HG03025 (cell line): ENCODE results near the gene TRIM40.

ENCODE experiments used
- ATAC-seq: cut with Tn5 transposase; IDR thresholded peaks from one replicate; pipeline ENCODE4 v1.9.1; 2021; ENCODE audit warnings: mild to moderate bottlenecking, moderate library complexity; ENCODE audit not compliant: unreplicated experiment, low FRiP score

The TRIM40 gene, protein sequence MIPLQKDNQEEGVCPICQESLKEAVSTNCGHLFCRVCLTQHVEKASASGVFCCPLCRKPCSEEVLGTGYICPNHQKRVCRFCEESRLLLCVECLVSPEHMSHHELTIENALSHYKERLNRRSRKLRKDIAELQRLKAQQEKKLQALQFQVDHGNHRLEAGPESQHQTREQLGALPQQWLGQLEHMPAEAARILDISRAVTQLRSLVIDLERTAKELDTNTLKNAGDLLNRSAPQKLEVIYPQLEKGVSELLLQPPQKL

DNA sequence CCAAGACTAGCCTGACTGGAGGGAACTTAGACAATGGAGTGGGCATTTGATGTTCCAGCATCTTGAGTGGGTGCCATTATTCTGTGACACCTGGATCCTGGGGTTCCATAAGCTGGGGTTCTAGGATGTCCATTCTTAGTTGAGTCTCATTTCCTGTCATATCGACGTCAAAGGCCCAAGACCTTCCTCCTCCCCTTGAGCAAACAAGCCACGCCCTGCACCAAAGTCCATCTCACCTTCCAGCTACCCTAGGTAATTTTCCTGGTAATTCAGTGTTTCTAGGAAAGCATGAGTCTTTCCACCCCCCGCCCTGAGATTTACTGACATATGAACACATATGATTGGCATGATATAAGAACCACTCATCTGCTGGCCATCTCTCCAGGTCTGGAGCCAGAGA lies at the start of gene TRIM40:
TRIM40 (plus strand) TSS at position 384 of the 400 bp plus-strand sequence. CDS start 897 bp downstream, outside the sequence.
- no peak for ATAC-seq

DNA sequence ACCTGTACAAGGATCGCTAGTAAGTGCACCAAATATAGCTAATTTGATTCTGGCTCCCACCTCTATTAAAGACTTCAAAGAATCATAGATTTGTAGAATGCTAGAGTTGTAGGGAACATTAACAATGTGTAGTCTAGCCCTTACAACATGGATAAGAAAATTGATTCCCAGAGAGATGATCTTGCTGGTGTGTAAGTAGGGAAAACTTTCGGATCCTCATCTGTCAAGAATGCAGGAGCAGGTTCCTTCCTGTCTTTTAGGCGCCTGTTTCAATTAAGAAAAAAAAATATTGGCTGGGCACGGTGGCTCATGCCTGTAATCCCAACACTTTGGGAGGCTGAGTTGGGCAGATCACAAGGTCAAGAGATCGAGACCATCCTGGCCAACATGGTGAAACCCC lies 48.1 kb upstream of the TRIM40 start:
- ATAC-seq = no peak

DNA sequence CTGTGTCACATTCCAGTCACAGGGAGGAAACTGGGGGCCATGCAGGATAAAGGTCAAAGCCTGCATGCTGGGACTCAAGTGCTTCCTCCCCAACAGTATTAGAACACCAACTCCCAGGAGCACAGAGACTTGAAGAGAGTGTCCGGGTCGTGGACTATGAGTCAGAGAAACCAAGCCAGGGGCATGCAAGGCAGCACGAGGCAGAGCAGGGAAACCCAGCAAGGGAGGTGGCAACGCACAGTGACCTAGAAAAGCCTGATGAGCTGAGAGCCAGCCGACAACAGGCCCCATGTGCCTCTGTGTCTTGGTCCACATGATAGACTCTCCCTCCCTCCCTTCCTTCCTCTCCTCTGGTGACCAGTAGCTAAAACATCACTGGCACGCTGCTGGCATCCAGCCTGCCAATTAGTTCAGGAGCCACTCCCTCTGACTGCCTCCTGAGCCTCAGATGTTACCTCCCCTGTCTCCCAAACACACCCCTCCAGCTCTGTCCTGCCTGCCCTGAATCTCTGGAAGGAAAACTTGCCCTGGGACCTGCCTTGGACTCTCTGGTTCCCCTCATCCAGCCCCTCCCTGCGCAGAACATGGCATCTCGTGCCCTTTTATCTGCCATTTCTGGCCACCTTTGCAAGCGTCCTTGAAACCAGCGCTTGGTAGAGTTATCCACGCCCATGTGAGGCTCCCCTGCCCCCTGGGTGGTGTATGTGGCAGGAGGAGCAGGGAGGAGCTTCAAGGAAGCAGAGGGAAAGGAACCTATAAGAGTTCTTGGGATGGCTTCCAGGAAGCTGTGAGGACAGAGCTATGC lies 44.2 kb upstream of the TRIM40 start:
- no peak for ATAC-seq

DNA sequence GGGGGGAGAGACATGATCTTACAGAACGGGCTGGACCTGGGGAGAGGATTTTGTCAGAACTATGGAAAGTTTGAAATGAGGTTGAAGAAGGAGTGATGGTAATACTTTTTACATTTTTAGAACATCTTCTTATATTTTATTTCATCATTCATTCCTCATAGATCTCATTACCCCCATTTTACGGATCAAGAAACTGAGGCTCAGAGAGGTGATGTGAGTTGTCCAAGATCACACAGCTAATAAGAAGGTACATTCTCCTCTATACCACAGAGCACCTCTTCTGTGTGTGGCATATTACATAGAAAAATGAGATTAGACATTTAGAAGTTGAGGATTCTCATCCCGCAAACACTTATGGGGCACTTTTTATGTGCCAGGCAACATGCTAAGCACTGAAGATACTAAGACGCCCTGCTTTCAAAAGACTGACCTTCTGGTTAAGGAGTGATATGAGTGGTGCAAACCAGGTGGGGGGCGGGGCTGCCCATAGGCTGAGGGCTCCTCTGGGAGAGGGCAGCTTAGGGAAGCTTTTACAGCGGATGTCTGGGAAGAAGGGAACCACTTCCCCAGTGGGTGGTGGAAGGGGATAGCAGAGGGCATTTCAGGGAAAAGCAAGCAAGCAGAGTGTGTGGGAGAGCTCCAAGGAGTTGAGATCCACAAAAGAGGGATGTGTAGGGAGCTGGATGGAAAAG lies 42.9 kb upstream of the TRIM40 start:
- ATAC-seq = no peak

GRCh38 chr6:30093951-30094661 lies 41.8 kb upstream of the TRIM40 start:
- ATAC-seq = no peak

DNA sequence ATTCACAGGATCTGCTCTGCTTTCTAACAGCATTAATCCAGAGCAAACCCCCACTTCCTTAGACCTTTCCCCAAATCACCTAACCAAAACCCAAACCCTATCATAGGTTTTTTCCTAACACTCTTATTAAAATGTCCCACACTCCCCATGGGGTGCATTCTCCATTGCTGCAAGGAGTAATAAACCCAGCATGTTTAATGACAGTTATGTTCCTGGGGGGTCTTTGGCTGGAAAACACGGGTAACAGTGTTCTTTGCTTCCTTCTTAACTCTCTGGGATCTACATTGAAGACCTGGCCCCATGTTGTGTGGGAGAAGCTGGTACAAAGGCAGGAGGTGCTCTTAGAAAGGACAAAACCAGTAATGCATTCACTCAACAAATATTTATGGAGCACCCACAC lies 39.1 kb upstream of the TRIM40 start:
- no peak for ATAC-seq

- no peak for ATAC-seq
Measured at GRCh38 chr6:30097902-30098768, 37.8 kb upstream of the TRIM40 start.

DNA sequence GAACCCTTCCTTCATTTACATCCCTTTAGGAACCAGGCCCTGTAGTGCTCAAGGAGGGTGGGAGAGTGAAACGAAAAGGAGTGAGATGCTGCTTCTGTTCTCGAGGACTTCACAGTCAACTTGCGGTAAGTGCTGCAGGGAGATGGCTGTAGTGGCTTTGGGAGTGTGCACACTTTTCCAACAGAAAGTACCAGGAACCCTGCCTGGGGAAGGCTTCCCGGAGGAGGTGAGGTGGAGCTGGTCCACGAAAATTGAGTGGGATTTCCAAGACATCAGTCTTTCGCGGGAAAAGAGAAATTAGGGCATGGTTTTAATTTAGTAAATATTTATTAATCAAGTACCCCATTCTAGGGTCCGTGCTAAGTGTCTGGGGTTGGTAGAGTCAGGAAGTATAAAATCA lies 35.8 kb upstream of the TRIM40 start:
- ATAC-seq = no peak

DNA sequence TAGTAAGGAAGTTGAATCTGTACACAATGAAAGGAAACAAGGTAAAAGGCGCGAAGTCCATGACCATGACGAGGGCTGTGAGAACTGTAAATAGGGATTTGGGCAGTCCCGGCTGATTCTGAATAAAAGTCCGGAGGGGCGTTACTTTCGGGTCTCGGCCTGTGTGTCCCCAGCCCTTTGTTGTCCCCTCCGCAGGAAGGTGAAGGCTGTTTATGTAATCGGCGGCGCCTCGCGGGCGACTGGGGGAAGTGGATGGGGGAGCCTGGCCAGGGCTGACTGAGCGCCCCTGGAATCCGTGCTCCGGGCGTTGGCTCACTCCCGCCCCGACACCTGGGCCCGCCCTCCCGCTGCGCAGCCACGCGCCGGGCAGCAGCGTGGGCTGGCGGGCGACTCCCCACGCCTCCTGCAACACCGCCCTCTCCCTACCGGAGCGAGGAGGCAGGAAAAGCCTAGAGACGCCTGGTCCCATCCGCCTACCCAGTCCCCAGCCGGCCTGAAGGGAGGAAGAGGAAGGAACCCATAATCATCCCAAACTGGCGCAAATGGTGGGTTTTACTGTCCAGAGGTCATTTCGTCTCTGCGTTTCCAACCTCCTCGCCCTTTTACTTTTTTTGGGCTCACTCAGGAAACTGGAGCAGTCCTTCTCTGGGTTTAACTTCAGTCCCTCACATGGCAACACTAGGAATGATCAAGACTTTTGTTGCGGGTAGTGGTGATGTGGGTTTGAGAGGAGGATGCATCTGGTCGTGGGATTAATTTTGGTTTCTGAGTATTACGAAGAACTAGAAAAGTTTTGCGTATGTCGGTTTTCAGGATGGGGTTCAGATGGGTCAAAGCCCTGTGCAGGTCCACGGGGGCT lies 35.1 kb upstream of the TRIM40 start:
- ATAC-seq = no peak

DNA sequence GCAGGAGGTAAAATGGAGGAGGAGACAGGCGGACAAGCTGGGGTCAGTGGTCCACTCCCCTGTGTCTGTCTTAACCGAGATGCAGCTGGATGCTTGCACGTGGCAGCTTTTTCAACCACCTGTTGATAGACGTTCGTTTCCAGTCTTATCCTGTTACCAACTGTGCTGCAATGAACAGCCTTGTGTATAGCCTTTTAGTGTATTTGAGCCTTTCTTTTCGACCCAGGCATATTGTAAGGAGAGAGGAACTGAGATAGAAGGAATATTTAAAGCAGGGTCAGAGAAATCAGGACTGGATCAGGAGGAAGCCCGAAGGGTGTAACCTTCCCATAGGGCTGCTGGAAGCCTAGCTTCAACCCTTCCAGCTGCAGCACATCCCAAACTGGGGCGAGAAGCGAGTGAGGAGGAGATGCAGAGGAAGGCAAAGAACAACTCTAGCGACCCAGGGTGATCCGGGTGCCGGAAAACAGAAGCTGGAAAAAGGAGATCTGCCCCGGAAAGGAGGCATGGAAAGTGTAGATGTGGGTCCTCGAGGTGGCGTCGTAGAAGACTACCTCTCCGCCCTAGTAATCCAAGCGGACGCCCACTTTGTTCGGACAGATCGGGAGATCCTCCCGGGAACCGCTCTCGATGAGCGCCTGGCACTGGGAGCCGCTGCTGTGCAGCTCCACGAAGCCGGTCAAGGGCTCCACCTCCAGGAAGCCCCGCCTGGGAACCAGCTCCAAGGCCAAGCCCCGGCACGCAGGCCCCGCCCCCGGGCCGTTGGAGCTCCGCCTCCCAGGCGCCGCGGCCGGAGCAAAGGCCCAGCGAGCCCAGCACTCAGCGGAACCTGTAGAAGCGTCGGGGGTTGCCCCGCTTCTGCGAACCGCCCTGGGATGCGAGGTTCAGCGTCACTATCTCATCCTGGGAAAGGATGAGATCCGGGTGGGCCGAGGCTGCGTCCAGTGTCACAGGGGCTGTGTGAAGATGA lies 34.2 kb upstream of the TRIM40 start:
- ATAC-seq = no peak

DNA sequence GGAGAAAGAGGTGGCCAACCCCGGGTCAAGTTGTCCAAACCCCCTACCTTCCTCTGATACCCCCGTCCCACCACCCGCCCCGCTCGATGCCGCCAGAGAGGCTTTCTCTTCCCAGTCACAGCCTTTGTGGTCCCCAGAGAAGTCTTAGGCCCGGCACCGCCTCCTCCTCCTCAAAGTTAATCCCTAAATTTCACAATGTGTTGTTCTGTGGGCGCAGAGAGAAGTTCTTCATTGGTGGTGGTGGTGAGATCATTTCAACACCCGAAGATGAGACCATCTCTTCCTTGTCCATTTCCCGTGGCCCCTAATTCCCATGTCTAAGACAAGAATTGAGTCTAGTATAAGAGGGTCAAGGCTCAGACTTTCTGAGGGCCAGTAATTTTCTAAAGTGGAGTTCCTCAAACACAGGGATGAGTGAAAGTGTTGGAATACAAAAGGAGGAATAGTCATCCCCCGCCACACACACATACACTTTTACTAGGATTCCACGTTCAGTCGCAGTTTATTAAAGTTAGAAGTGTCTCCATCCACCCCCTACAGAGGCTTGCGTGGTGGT lies 33.4 kb upstream of the TRIM40 start:
- ATAC-seq = no peak

- no peak for ATAC-seq
Measured at GRCh38 chr6:30102970-30103871, 32.7 kb upstream of the TRIM40 start.

GRCh38 chr6:30103872-30104179 lies 32.1 kb upstream of the TRIM40 start:
- no peak for ATAC-seq

DNA sequence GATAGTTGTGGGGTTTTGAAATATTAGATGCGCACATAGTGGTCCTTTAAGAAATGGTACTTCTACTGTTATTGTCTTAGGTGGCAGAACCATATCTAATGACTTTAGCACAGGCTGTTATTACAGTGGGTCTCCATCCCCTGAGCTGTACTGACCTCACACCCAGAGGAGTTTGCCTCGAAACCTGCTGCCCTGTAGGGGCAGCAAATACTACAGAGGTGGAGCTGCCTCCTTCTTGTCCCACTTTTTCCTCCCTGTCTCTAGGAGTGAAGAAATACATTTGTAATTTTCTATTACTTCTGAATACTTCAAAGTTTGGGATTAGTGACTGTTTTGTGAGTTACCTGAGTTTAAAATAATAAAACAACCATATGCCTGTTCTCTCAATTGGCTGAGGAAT lies 31.3 kb upstream of the TRIM40 start:
- ATAC-seq = no peak

- no peak for ATAC-seq
Measured at GRCh38 chr6:30111266-30111856, 24.6 kb upstream of the TRIM40 start.

DNA sequence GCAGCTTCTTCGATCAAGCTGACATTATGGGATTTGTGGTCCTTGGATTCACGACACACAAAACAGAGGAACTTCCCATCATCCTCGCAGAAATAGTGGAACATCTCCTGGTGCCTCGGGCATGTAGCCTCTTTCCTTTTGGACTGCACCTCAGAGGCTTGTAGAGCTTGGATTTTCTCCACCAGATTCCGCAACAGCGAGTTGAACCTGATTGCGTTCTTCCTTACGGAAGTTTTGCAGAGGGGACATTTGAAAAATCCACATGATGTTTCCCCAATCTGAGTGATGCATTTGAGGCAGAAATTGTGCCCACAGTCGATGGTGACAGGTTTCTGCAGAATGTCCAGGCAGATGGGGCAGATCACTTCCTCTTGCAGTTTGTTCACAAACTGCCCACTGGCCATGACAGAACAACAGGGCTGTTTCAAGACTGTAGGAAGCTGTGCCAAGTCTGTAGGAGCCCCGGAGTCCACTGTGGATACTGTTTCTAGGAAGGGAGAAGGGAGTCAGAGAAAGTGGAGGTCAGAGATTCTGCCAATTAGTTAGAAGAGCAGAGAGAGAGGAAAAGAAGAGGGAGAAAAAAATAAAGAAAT lies 23.4 kb upstream of the TRIM40 start:
- ATAC-seq = no peak
